HCT116 (cell line): ENCODE data around the gene PRKG1. TPM values are rescaled to one million over a fixed set of nuclear protein-coding genes. Genes with fewer than 3 reads are reported as not detected.

Experiments
- ATAC-seq: fragments of 200-7000 bp; cut with Tn5 transposase; 2 replicates; pipeline ENCODE4 v1.9.1; 2020; ENCODE audit warnings: mild to moderate bottlenecking, moderate library complexity
- BruUV-seq: library from RNA; stranded (reverse); fragments of 400-500 nt; replicated peaks from 2 replicates; lab custom pipeline; 2021; lab: Mats Ljungman, UMichigan
- CTCF ChIA-PET: fragments of 300-600 bp; sonication (Branson Sonifier 250); formaldehyde crosslinking; loops from one replicate; lab custom pipeline; 2021; ENCODE audit warnings: antibody characterized with exemption; lab: Charles Lee
- POLR2A ChIA-PET: fragments of 300-600, 350-600 bp; sonication (Branson Sonifier 250); formaldehyde crosslinking; loops from one replicate; lab custom pipeline; 2021; ENCODE audit warnings: antibody characterized with exemption; lab: Charles Lee
- RAD21 ChIA-PET, 2 experiments: fragments of 300-600 bp; sonication (Branson Sonifier 250); formaldehyde crosslinking; loops; one replicate each; lab custom pipeline; 2023; ENCODE audit warnings: low total read pairs in 2 of 2; ENCODE audit not compliant: uncharacterized antibody in 2 of 2, unreplicated experiment in 2 of 2, low non-redundant PET in 1 of 2; lab: Charles Lee
- DNase-seq: peaks from one replicate; pipeline ENCODE4 v3.0.0-alpha.2; 2010; ENCODE audit warnings: low read depth, low spot score
- H2AFZ ChIP-seq: fragments of 200-600 bp; shearing (Covaris generic), sonication (generic); 2 replicates; pipeline ENCODE4 v1.6.1; 2017; ENCODE audit warnings: low read depth, mixed run types, mixed read lengths, antibody characterized with exemption, low read length; ENCODE audit not compliant: poor library complexity, severe bottlenecking
- H3K27ac ChIP-seq: 2 replicates; pipeline ENCODE4 v1.5.1; 2012; ENCODE audit warnings: low read depth, low read length
- H3K27me3 ChIP-seq: fragments of 200-600 bp; sonication (generic); 2 replicates; pipeline ENCODE4 v1.6.1; 2016; ENCODE audit warnings: mixed run types, low read length, mixed read lengths; ENCODE audit not compliant: insufficient read depth
- H3K36me3 ChIP-seq, 2 experiments: fragments of 200-500 bp in 1 of 2; fragments of 200-600 bp in 1 of 2; sonication (Bioruptor generic) in 1 of 2; sonication (generic) in 1 of 2; 2 replicates each; pipeline versions ENCODE4 v1.5.1 to v1.6.1; 2014 to 2016; ENCODE audit warnings: low read length in 2 of 2, inconsistent platforms in 1 of 2, mixed read lengths in 1 of 2, mixed run types in 1 of 2; ENCODE audit not compliant: insufficient read depth in 2 of 2, control insufficient read depth in 1 of 2
- H3K4me1 ChIP-seq, 2 experiments: fragments of 200-600 bp in 1 of 2; sonication (generic) in 1 of 2; 2 replicates each; pipeline versions ENCODE4 v1.5.1 to v1.6.1; 2012 to 2017; ENCODE audit warnings: low read length in 2 of 2, inconsistent platforms in 1 of 2, mild to moderate bottlenecking in 1 of 2, mixed read lengths in 1 of 2, mixed run types in 1 of 2, moderate library complexity in 1 of 2; ENCODE audit not compliant: insufficient read depth in 2 of 2, control insufficient read depth in 1 of 2
- H3K4me2 ChIP-seq: fragments of 200-600 bp; sonication (generic); 2 replicates; pipeline ENCODE4 v1.6.1; 2017; ENCODE audit warnings: mixed run types, low read length, mixed read lengths
- H3K4me3 ChIP-seq, 2 experiments: fragments of 200-600 bp in 1 of 2; sonication (generic) in 1 of 2; replicated peaks in 1 of 2; 2 replicates each; pipeline ENCODE4 v1.5.1; 2011 to 2016; ENCODE audit warnings: low read length in 2 of 2, control low read depth in 1 of 2, low read depth in 1 of 2, mild to moderate bottlenecking in 1 of 2, mixed read lengths in 1 of 2, mixed run types in 1 of 2
- H3K79me2 ChIP-seq: fragments of 200-600 bp; sonication (generic); 2 replicates; pipeline ENCODE4 v1.6.1; 2017; ENCODE audit warnings: mild to moderate bottlenecking, mixed run types, low read length, moderate library complexity, mixed read lengths; ENCODE audit not compliant: insufficient read depth
- H3K9ac ChIP-seq: fragments of 200-600 bp; sonication (generic); 2 replicates; pipeline ENCODE4 v1.6.1; 2016; ENCODE audit warnings: low read length, mixed read lengths
- H3K9me2 ChIP-seq: fragments of 200-600 bp; sonication (generic), shearing (Covaris generic); 2 replicates; pipeline ENCODE4 v1.6.1; 2017; ENCODE audit warnings: mixed run types, mild to moderate bottlenecking, moderate library complexity; ENCODE audit not compliant: insufficient read depth
- H3K9me3 ChIP-seq, 2 experiments: fragments of 200-500 bp in 1 of 2; fragments of 200-600 bp in 1 of 2; sonication (Bioruptor generic) in 1 of 2; sonication (generic) in 1 of 2; 2 replicates each; pipeline ENCODE4 v1.6.1; 2014 to 2017; ENCODE audit warnings: low read length in 2 of 2, mixed read lengths in 2 of 2, inconsistent platforms in 1 of 2, low read depth in 1 of 2, mild to moderate bottlenecking in 1 of 2, mixed run types in 1 of 2, moderate library complexity in 1 of 2; ENCODE audit not compliant: control insufficient read depth in 1 of 2, insufficient read depth in 1 of 2
- H4K20me1 ChIP-seq: fragments of 200-600 bp; sonication (generic), shearing (Covaris generic); 2 replicates; pipeline ENCODE4 v1.6.1; 2017; ENCODE audit warnings: mixed run types, mild to moderate bottlenecking, moderate library complexity; ENCODE audit not compliant: insufficient read depth
- CBX3 ChIP-seq: IDR thresholded peaks from 2 replicates; pipeline ENCODE4 v1.6.1; 2012; ENCODE audit warnings: low read depth
- CEBPB ChIP-seq: IDR thresholded peaks from 2 replicates; pipeline ENCODE4 v1.6.1; 2012; ENCODE audit warnings: low read depth
- CTCF ChIP-seq, 3 experiments: fragments of 200-600 bp in 1 of 3; sonication (generic) in 1 of 3; IDR thresholded peaks in 2 of 3; conservative IDR thresholded peaks in 1 of 3; 2 replicates each; pipeline ENCODE4 v1.5.1; 2012 to 2017; ENCODE audit warnings: low read depth in 2 of 3, low read length in 2 of 3, antibody characterized with exemption in 1 of 3, borderline replicate concordance in 1 of 3, control low read depth in 1 of 3, mild to moderate bottlenecking in 1 of 3, mixed read lengths in 1 of 3, mixed run types in 1 of 3, moderate library complexity in 1 of 3; ENCODE audit not compliant: insufficient read depth in 1 of 3
- EGR1 ChIP-seq: IDR thresholded peaks from 2 replicates; pipeline ENCODE4 v1.6.1; 2012; ENCODE audit warnings: low read depth
- ELF1 ChIP-seq: IDR thresholded peaks from 2 replicates; pipeline ENCODE4 v1.6.1; 2012; ENCODE audit warnings: low read depth, borderline replicate concordance
- EZH2 ChIP-seq: fragments of 200-600 bp; sonication (generic); IDR thresholded peaks from 2 replicates; pipeline ENCODE4 v1.6.1; 2017; ENCODE audit warnings: antibody characterized with exemption, mixed run types
- EZH2phosphoT487 ChIP-seq: fragments of 200-600 bp; IDR thresholded peaks from 2 replicates; pipeline ENCODE4 v1.6.1; 2018; ENCODE audit warnings: antibody characterized with exemption, borderline replicate concordance
- JUND ChIP-seq: IDR thresholded peaks from 2 replicates; pipeline ENCODE4 v1.6.1; 2012
- POLR2A ChIP-seq: IDR thresholded peaks from 2 replicates; pipeline ENCODE4 v1.7.0; 2011; ENCODE audit warnings: borderline replicate concordance; ENCODE audit not compliant: insufficient read depth, insufficient read length; ENCODE audit errors: extremely low read depth
- RAD21 ChIP-seq: IDR thresholded peaks from 2 replicates; pipeline ENCODE4 v1.6.1; 2012; ENCODE audit warnings: low read depth, mild to moderate bottlenecking
- SIN3A ChIP-seq: IDR thresholded peaks from 2 replicates; pipeline ENCODE4 v1.6.1; 2012; ENCODE audit warnings: low read depth
- SRF ChIP-seq: IDR thresholded peaks from 2 replicates; pipeline ENCODE4 v1.6.1; 2012; ENCODE audit warnings: low read depth
- TCF7L2 ChIP-seq: IDR thresholded peaks from 2 replicates; pipeline ENCODE4 v1.7.0; 2011; ENCODE audit warnings: borderline replicate concordance, inconsistent platforms; ENCODE audit not compliant: insufficient read depth, insufficient read length; ENCODE audit errors: extremely low read depth
- YY1 ChIP-seq: IDR thresholded peaks from 2 replicates; pipeline ENCODE4 v1.6.1; 2011; ENCODE audit warnings: low read length, low read depth, moderate library complexity, mild to moderate bottlenecking; ENCODE audit not compliant: insufficient replicate concordance; ENCODE audit errors: extremely low read depth
- ZBTB33 ChIP-seq: IDR thresholded peaks from 2 replicates; pipeline ENCODE4 v1.6.1; 2011; ENCODE audit warnings: mild to moderate bottlenecking, low read length, moderate library complexity; ENCODE audit not compliant: insufficient replicate concordance; ENCODE audit errors: extremely low read depth
- ZFX ChIP-seq: fragments of 450-650 bp; IDR thresholded peaks from 2 replicates; pipeline ENCODE4 v1.6.1; 2017
- ZNF274 ChIP-seq: fragments of 200-500 bp; sonication (Bioruptor generic); IDR thresholded peaks from 2 replicates; pipeline ENCODE4 v1.6.1; 2014; ENCODE audit warnings: mild to moderate bottlenecking, low read depth, low read length, inconsistent platforms
- intact Hi-C: fragments of 100-400 bp; cut with micrococcal nuclease; formaldehyde crosslinking; loops from 2 replicates; pipeline ENCODE4 v1.10.0; 2022
- total RNA-seq: library from RNA; stranded (reverse); gene quantifications from one replicate; pipeline ENCODE4 v1.2.1, GENCODE V29; 2021; ENCODE audit not compliant: unreplicated experiment
- TF ChIP-seq, protein P1 (sequence below): IDR thresholded peaks from 2 replicates; pipeline ENCODE4 v1.6.1; 2012; ENCODE audit warnings: low read depth
- TF ChIP-seq, protein P2 (sequence below): IDR thresholded peaks from 2 replicates; pipeline ENCODE4 v1.6.1; 2012

The PRKG1 gene
- total RNA-seq, 1 experiment from 2014 or later = 1.4 TPM

DNA sequence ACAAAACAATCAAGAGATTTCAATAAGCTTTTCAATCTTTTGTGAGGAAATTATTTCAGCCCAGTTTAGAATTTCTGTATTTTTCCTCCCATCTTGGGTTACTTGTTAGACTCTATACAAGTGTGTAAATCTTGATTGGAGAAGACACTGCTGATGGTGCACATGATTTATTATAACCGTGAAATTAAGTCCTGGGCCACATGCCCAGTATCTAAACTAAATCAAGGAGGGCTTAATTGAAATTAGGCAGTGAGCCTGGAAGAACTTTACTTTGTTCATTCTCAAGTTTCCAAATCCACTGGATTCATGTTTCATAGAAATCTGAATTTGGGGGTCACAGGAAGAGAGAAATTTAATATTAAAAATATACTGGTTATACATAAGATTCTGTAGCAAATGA is 580.6 kb downstream of the PRKG1 start:
- Histone ChIP-seq H3K27ac (no peak overlapping the region), H3K4me1 (no peaks in the 10 kb centered on the region), H3K4me3 (no peak overlapping the region), H3K9ac (no peak overlapping the region), H3K4me2 (no peak overlapping the region), H3K27me3 (peaks cover 18% of the 10 kb centered on the region; the same call in 1 of the 2 replicates), H3K9me2 (no peaks in the 10 kb centered on the region), H2AFZ (no peak overlapping the region), H3K9me3 (no peaks in the 10 kb centered on the region), H3K36me3 (no peaks in the 10 kb centered on the region), H3K79me2 (no peaks in the 10 kb centered on the region), H4K20me1 (no peaks in the 10 kb centered on the region)
- TF ChIP-seq, protein P1, sequence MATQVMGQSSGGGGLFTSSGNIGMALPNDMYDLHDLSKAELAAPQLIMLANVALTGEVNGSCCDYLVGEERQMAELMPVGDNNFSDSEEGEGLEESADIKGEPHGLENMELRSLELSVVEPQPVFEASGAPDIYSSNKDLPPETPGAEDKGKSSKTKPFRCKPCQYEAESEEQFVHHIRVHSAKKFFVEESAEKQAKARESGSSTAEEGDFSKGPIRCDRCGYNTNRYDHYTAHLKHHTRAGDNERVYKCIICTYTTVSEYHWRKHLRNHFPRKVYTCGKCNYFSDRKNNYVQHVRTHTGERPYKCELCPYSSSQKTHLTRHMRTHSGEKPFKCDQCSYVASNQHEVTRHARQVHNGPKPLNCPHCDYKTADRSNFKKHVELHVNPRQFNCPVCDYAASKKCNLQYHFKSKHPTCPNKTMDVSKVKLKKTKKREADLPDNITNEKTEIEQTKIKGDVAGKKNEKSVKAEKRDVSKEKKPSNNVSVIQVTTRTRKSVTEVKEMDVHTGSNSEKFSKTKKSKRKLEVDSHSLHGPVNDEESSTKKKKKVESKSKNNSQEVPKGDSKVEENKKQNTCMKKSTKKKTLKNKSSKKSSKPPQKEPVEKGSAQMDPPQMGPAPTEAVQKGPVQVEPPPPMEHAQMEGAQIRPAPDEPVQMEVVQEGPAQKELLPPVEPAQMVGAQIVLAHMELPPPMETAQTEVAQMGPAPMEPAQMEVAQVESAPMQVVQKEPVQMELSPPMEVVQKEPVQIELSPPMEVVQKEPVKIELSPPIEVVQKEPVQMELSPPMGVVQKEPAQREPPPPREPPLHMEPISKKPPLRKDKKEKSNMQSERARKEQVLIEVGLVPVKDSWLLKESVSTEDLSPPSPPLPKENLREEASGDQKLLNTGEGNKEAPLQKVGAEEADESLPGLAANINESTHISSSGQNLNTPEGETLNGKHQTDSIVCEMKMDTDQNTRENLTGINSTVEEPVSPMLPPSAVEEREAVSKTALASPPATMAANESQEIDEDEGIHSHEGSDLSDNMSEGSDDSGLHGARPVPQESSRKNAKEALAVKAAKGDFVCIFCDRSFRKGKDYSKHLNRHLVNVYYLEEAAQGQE = no peak
- TF ChIP-seq ZFX = no peak
- no peak for TF ChIP-seq CBX3
- TF ChIP-seq EGR1 = no peak
- no peak for TF ChIP-seq CEBPB
- no peak for TF ChIP-seq YY1
- TF ChIP-seq EZH2 = no peak
- TF ChIP-seq ELF1 = no peak
- TF ChIP-seq, protein P2, sequence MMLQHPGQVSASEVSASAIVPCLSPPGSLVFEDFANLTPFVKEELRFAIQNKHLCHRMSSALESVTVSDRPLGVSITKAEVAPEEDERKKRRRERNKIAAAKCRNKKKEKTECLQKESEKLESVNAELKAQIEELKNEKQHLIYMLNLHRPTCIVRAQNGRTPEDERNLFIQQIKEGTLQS = no peak
- TF ChIP-seq ZNF274 = no peak
- no peak for TF ChIP-seq EZH2phosphoT487
- TF ChIP-seq SIN3A = no peak
- no peak for TF ChIP-seq TCF7L2
- no peak for TF ChIP-seq RAD21
- TF ChIP-seq ZBTB33 = no peak
- no peak for TF ChIP-seq JUND
- TF ChIP-seq POLR2A = no peak
- no peak for TF ChIP-seq SRF
- TF ChIP-seq CTCF (IDR thresholded peaks at IDR 0.05 in 2 of 3, conservative IDR thresholded peaks at IDR 0.05 in 1 of 3; ENCODE audit: borderline replicate concordance in 1 of 3, insufficient read depth in 1 of 3, low read depth in 2 of 3, low read length in 2 of 3) = no peak
- BruUV-seq = no TSS peak
- ChIA-PET RAD21 (no interaction called here), CTCF (no interaction called here), POLR2A (no interaction called here)
- no peak for ATAC-seq
- intact Hi-C loops = no loop called here
- no peak for DNase-seq
